HuH-7.5 (cell line): ENCODE results near the gene PPFIA4.

Source experiments
- DNase-seq: peaks from one replicate; pipeline ENCODE4 v3.0.0; 2011; ENCODE audit warnings: low spot score

The PPFIA4 gene

GRCh38 chr1:203040513-203041275 lies 14.4 kb downstream of the PPFIA4 start:
- DNase-seq: no peak

DNA sequence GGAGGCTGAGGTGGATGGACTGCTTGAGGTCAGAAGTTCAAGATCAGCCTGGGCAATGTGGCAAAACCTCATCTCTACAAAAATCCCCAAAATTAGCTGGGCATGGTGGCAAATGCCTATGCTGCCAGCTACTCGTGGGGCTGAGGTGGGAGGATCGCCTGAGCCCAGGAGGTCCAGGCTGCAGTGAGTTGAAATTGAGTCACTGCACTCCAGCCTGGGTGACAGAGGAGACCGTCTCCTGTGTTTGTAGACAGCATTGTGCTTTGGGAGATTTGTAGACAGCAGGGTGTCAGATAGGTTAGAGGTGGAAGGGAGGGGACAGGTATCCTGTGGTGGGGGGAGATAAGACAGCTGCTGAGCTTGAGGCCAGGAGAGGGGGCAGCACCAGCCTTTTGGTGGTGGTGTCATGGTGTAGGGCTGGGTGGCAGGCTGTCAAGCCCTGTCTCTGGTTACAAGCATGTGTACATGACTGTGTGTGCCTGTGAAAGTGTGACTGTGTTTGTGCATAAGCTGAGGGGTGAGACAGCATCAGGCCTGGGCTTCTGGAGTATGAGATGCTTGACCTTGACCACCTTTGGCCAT lies 15.2 kb downstream of the PPFIA4 start:
- DNase-seq: no peak

- no peak for DNase-seq
These were observed 17.7 kb downstream of the PPFIA4 start for GRCh38 chr1:203043830-203044545.

DNA sequence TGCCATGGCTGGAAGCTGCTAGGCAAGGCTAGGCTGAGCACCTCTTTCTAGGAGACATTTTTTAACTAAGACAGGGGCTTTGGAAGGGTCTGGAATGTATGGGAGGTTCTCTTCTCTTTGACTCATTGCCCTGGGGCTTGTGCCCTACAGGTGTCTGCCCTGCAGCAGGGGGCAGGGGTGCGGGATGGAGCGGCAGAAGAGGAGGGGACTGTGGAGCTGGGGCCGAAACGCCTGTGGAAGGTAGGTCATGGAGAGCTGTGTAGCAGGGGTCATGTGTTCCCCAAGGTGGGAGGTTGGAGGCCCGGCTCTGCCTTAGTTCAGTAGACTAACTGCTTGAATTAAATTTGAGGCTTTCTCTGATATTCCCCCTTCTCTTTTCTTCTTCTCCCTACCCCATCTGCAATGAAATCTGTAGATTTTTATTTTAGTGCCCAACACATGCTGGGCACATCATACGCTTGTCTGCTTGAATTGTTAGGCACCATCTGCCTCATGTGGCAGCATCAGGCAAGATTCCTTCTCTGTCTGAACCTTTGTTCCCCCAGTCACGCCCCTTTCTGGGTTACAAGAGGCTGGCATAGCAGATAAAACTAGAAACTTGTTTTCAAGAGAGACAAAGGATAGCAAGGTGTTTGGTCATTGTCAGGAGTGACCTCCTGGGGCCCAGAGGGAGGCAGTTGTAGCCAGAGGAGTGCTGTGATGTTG lies 18.4 kb downstream of the PPFIA4 start:
- DNase-seq: no peak

DNA sequence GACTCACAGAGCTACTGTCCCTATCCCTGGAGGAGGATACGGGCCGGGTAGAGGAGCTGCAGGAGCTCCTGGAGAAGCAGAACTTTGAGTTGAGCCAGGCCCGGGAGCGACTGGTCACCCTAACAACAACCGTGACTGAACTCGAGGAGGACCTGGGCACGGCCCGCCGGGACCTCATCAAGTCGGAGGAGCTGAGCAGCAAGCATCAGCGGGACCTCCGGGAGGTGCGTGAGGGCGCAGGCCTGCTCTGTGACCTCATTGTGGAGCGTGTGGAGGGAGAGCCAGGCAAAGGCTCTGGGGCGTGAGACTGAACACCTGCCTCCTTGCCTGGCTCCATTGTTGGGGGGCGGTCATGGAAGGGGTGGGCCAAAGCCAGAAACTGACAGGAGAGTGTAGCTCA lies 19.0 kb downstream of the PPFIA4 start:
- no peak for DNase-seq

- no peak for DNase-seq
These were observed 19.7 kb downstream of the PPFIA4 start for GRCh38 chr1:203045821-203046594.

DNA sequence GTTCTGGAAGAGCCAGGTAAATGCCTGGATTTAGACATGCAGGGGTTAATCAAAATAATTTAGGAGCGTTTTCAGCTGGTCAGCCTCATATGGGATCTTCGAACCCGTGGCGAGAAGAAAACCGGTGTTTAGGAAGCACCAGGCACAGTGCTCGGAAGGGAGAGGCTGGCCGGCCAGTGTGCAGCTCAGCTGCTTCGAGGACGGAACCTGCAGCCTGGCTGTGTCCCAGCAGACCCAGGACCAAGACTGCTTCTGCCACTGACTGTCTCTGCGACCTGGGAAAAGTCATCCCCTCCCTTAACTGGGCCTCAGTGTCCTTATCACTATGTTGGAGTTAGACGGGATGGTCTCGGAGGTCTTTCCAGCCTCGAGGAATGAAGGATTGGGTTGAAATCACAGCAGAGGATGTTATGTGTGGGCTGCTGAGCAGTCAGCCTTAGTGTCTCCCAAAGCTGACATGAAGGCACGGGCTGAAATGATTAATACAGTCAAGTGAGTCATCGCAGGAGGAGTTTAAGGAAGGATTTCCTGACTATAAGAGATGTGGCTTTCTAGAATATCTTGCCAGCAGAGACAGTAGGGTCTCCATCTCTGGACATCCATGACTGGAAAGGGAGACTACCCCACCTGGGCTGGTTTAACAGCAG lies 20.8 kb downstream of the PPFIA4 start:
- DNase-seq: no peak

DNA sequence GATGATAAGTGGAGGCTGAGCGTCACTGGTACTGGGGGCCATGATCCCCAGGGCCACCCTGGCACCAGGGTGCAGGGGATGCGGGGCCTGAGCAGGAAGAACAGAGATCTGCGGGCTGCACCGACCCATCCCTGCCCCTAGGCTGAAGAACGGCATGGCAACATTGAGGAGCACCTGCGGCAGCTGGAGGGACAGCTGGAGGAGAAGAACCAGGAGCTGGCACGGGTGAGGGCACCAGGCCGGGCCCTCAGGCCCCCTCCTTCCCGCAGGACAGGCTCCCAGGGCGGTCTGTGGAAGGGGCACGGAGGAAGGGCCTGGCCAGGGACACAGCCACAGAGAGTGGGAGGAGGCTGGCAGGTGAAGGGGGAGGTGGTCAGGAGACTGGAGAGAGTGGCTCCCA lies 21.8 kb downstream of the PPFIA4 start:
- DNase-seq: no peak

DNA sequence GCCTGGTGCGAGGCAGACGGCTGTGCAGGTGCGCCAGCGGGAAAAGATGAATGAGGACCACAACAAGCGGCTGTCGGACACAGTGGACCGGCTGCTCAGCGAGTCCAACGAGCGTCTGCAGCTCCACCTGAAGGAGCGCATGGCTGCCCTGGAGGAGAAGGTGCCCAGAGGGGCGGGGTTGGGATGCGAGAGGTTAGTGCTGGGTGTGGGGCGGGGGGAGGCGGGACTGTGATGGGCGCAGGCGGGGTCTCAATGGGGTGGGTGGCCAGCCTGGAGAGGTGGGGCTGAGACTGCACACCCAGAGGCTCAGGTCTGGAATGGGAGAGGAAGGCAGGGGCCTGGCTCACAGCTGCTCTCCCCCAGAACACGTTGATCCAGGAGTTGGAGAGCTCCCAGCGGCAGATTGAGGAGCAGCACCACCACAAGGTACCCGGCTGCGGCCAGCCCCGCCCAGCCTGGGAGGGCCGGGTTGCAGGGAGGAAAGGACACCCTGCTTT lies 22.3 kb downstream of the PPFIA4 start:
- no peak for DNase-seq

GRCh38 chr1:203049077-203049476 lies 22.8 kb downstream of the PPFIA4 start:
- DNase-seq: no peak

- no peak for DNase-seq
These were observed 23.4 kb downstream of the PPFIA4 start for GRCh38 chr1:203049576-203050180.

DNA sequence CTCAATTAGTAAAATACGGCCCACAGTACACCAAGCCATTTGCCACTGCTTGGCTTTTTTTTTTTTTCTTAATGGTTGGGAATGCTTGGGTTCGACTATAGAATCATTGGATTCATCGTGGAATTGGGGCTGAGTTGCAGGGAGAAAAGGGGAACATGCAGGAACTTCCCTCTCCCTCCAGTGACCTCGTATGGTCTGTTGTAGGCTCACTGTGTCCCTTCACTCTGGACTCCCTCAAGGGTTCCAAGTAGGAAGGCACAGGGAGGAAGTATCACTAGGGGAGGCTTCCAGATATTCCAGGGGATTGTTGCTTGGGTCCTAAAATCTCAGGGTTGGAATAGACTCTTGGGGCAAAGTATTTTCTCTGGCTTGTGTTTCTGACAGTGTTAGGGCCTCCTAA lies 24.5 kb downstream of the PPFIA4 start:
- DNase-seq: no peak

GRCh38 chr1:203051841-203052324 lies 25.6 kb downstream of the PPFIA4 start:
- DNase-seq: no peak

DNA sequence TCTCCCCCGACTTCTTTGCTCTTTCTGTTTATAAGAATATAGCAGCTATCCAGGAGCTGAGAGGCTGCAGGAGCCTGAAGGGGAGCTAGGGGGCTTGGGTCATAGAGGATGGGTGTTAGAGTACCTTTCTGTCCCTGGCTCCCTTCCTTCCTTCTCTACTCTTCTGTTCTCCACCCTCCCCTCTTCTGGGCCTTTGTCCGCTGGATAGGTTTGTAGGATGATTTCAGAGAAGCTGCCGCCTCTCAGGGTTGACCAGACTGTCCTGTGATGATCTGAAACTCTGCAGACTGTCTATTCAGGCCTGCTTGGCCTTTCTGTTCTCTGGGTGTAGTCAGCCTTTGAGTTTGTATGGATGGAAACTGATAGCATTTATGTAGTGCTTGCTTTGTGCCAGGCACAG lies 26.3 kb downstream of the PPFIA4 start:
- no peak for DNase-seq

- no peak for DNase-seq
These were observed 27.9 kb downstream of the PPFIA4 start for GRCh38 chr1:203054184-203054583.

DNA sequence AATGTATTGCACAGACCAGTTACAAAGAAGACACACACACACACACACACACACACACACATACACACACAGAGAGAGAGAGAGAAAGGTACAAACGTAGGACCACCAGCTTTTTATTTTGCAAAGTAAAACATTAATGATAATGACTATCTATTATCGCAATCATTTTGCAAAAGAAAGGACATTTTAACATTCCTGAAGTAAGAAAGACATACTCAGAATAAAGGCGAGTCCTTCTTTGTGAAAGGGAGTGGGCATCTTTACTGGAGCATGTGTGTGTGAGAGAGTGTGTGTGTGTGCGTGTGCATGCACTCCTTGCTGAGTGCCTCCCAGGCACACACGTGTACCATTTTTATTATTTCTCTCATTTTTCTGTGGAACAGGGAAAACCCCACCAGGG lies 28.4 kb downstream of the PPFIA4 start:
- DNase-seq: no peak

- DNase-seq: no peak
These were observed 29.0 kb downstream of the PPFIA4 start for GRCh38 chr1:203055161-203055799.

DNA sequence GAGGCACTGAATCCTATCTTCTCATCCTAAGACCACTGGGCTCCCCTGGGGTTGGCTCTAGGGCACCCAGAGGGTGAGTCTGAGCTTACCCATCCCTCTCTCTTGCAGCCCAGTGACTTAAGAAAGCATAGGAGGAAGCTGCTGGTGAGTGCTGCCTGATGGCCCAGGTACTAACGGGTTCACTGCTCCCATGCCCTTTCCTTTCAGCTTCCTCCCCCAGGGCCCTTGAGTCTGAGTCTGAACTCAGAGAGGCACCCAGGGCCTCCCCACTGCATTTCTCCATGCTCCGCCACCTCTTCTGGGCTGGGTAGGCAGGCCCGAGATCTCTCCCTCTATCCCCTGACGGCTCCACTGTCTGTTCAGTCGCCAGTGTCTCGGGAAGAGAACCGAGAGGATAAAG lies 29.7 kb downstream of the PPFIA4 start:
- no peak for DNase-seq

DNA sequence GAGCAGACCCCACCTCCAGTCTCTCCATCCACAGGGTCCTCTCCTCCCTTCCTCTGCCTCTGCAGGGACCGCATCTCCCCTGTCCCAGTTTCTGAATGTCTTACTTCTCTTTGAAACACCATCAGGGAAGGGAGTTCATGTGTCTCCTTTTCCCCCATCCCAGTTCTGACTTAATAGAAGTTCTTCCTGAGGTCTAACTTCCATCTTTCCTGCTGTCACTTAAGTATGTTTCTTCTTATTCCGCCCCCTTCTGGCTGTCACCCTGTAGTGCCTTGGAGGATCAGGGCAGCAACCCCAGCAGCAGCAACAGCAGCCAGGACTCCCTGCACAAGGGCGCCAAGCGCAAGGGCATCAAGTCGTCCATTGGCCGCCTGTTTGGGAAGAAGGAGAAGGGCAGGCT lies 30.2 kb downstream of the PPFIA4 start:
- no peak for DNase-seq
